B cell (primary cell): ENCODE results near the gene CPSF4L.

Source experiments
- CTCF ChIP-seq: fragments of 200-600 bp; IDR thresholded peaks from one replicate; pipeline ENCODE4 v1.8.0; 2022; ENCODE audit warnings: antibody characterized with exemption, mild to moderate bottlenecking
- EZH2 ChIP-seq: IDR thresholded peaks from 2 replicates; pipeline ENCODE4 v1.6.1; 2012; ENCODE audit warnings: borderline replicate concordance, low read depth, mild to moderate bottlenecking, moderate library complexity, low read length; ENCODE audit not compliant: insufficient read depth, poor library complexity, severe bottlenecking

- TF ChIP-seq EZH2 (no peak), CTCF (no peak)
Observed at GRCh38 chr17:73292031-73292531, 30.4 kb upstream of the CPSF4L start.
